Upper lobe of left lung (tissue), 4 donors: Measurements from ENCODE around the gene SIK3.

ENCODE experiments used
- POLR2A ChIP-seq, 4 donors: fragments of 450-650 bp; IDR thresholded peaks; one replicate each; pipeline ENCODE4 v1.5.1; 2016 to 2017; ENCODE audit warnings: antibody characterized with exemption in 4 of 4, mild to moderate bottlenecking in 2 of 4
- TF ChIP-seq, protein P1 (sequence below), 6 experiments: fragments of 450-650 bp in 4 of 6; fragments of 200-600 bp in 2 of 6; sonication (generic) in 2 of 6; IDR thresholded peaks; one replicate each; pipeline ENCODE4 v1.5.1; 2016 to 2019; ENCODE audit warnings: antibody characterized with exemption in 6 of 6

DNA sequence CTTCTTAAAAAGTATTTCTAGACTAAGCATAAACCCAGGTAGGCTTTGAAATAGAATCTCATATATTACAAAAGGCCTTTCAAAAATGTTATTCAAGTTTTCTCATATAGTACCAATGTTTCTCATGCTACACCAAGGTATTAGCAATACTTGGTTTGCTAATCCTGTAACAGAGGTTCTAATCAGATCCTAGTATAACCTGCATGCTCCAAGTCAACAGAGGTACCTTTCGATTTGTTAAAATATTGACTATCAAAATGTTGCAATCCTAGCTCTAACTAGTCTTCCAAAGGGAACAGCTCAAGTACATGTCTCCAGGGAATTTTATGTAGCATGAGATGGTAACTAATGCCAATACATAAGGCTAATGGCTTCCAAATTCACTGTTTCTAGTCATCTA lies 162.7 kb downstream of the SIK3 start:
- no peak for TF ChIP-seq POLR2A (IDR thresholded peaks at IDR 0.05)
- TF ChIP-seq, protein P1, sequence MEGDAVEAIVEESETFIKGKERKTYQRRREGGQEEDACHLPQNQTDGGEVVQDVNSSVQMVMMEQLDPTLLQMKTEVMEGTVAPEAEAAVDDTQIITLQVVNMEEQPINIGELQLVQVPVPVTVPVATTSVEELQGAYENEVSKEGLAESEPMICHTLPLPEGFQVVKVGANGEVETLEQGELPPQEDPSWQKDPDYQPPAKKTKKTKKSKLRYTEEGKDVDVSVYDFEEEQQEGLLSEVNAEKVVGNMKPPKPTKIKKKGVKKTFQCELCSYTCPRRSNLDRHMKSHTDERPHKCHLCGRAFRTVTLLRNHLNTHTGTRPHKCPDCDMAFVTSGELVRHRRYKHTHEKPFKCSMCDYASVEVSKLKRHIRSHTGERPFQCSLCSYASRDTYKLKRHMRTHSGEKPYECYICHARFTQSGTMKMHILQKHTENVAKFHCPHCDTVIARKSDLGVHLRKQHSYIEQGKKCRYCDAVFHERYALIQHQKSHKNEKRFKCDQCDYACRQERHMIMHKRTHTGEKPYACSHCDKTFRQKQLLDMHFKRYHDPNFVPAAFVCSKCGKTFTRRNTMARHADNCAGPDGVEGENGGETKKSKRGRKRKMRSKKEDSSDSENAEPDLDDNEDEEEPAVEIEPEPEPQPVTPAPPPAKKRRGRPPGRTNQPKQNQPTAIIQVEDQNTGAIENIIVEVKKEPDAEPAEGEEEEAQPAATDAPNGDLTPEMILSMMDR (IDR thresholded peaks at IDR 0.05), result no peak
